NCI-H524 (cell line): ENCODE data around the gene MRPL51.
"Not testable (repeated sequence)": the region's sequence is repeated elsewhere in the genome, so short reads cannot be mapped to it uniquely, and the experiment has no call there.

Experiments used
- DNase-seq, 2 experiments: peaks; one replicate each; lab custom pipeline; 2025; lab: John Stamatoyannopoulos, UW

Gene MRPL51

DNA sequence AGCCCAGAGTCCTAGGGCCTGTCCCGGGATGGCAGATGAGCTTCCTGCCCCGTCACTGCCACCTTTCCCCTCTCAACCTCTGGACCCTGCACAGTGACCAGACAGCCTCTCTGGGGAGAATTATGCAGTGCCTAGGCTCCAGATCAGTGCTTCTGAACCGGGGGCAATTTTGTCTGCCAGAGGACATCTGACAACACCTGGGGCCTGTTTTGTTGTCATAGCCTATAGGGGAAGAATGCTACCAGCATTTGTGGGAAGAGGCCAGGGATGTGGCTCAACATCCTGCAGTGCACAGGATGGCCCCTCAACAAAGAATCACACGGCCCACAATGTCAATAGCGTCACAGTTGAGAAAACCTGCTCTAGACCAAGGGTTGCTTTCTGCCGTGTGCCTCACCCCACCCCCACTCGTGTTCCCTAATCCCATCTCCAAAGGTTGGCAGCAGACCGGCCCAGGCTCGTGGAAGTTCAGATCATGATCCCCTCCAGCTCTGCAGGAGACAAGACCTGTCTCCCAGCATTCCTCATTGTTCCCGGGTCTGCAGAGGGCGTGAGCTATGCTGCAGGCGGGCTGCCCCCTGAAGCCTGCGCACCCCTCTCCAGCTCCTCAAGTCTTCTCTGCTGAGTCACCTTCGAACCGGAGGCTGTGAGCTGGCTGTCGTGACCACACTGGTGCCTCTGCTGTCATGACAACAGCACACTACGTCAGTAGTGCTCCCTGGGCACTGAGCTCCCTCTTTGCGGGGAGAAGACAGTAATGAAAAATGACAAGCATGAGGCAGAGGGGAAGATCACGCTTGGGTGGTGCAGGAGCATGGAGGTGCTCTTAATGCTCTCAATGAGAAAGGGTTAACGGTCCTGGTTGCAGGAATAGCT lies 39.2 kb upstream of the MRPL51 start:
- DNase-seq = peak in 1 of 2 experiments; percentile 56

DNA sequence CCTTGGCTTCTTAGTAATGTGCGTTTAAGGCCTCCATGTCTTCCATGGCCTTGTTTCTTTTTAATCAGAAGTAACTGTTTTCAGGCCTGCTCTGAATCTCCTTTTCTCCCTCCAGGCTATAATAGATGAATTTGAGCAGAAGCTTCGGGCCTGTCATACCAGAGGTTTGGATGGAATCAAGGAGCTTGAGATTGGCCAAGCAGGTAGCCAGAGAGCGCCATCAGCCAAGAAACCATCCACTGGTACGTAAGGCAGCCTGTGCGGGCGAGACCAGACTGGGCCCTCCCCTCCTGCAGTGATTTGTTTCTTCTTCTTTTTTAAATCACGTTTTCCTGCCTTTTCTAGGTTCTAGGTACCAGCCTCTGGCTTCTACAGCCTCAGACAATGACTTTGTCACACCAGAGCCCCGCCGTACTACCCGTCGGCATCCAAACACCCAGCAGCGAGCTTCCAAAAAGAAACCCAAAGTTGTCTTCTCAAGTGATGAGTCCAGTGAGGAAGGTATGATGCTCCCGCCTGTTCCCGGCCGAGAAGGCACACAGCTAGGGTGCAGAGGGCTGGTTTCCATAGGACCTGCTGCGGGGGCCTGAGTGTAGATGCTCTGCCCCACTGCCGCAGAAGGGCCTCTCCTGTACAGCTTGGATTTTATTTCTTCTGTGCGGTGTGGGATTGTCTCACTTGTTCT lies 37.7 kb upstream of the MRPL51 start:
- no peak for DNase-seq

DNA sequence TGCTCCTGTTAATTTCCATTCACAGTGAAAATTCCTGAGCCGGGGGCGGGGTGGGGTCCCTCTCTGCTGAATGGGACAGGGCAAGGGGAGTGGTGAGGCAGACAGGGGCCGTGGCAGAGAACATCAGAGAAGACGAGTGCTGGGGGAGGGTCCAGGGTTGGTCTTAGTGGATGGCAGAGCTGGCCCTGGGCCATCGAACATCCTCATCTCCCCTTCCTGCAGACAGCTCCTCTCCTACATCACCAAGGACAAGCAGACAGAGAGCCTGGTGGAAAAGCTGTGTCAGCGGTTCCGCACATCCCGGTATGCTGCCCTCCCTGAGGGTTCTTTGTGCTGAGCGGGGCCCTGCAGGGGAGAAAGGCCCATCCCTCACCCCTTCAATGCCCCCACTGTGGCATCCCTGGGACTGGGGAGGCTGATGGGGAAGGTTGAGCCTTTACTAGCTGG lies 36.3 kb upstream of the MRPL51 start:
- no peak for DNase-seq

DNA sequence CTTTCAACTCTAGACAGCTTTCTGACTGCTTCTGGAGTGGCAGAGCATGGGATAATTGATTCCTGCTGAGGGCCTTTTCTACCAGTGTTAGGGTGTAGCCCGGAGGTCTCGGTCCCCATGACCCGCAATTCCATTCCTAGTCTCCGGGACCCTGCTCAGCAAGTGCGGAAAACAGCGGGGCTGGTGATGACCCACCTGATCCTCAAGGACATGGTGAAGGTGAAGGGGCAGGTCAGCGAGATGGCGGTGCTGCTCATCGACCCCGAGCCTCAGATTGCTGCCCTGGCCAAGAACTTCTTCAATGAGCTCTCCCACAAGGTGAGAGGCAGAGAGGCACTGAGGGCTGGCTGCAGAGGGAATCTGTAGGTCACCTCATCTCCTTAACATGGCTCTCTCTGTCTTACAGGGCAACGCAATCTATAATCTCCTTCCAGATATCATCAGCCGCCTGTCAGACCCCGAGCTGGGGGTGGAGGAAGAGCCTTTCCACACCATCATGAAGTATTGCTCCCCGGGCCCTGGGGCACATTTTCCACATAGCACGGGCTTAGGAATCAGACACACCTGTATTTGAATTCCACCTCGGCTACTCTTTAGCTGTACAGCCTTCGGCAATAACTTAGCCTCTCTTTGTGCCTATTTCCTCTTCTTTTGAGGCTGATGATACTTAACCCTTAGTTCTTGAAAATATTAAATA lies 35.6 kb upstream of the MRPL51 start:
- DNase-seq = no peak

DNA sequence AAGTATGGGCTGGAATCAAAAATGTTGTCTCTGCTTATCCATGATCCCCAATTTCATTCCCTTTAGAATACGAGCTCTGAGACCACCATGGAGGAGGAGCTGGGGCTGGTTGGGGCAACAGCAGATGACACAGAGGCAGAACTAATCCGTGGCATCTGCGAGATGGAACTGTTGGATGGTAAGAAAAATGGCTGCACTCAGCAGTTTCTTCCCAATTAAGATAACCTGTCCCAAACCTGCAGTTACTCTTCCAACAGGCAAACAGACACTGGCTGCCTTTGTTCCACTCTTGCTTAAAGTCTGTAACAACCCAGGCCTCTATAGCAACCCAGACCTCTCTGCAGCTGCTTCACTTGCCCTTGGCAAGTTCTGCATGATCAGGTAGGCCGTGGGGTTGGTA lies 34.6 kb upstream of the MRPL51 start:
- DNase-seq = no peak

DNA sequence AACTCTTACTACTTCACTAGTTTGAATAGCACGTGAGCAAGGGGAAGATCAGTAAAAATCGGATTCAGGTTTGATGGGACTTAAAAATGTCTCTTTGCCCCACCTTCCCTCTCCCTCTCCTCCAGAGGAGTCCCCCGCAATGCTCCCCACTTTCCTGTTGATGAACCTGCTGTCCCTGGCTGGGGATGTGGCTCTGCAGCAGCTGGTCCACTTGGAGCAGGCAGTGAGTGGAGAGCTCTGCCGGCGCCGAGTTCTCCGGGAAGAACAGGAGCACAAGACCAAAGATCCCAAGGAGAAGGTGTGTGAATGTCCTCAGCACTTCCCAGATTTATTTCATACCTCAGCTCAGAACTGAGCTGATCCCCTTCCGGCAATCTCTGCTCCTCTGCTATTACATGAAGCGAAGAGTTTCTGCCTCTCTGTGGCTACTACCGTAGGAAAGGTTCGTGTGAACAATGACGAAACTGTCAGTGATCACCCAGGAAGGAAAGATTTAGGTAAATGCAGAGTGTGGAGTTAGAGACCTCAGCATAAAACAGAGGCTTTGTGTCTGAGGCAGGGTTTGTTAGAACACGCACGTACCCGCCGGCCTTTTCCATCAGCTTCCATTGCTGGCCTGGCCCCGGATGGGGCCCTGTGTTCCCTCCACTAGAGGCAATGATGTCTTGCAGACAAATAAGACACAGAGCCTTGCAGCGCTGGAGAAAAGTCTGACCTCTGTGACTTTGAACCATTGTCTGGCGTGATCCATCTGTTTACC lies 33.9 kb upstream of the MRPL51 start:
- no peak for DNase-seq

DNA sequence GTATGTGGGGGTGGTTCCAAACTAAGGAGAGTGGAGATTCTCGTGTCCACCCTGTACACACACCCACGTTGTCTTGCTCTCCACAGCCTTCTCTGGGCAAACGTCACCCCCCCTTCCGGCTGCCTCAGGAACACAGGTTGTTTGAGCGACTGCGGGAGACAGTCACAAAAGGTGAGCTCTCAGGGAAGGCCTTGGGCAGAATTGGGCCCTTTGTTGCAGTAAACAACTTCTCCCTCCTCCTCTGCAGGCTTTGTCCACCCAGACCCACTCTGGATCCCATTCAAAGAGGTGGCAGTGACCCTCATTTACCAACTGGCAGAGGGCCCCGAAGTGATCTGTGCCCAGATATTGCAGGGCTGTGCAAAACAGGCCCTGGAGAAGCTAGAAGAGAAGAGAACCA lies 33.1 kb upstream of the MRPL51 start:
- DNase-seq = no peak

DNA sequence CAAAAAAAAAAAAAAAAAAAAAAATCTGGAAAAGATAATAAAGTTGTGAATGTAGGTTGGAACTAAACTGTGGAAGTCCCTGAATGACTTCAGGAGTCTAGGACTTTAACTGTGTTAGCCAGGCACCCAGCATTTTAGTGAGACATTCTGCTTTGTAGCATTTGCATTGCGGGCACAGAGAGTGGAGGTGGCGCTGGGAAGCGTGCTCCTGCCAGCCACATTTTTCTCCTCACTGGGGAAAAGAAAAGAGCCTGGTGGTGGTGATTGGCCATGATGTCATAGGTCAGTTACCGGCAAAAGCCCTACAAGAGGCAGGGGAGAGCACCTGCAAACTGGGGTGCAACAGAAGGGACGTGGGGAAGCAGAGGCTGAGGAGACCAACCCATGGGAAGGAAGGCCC lies 31.6 kb upstream of the MRPL51 start:
- no peak for DNase-seq

DNA sequence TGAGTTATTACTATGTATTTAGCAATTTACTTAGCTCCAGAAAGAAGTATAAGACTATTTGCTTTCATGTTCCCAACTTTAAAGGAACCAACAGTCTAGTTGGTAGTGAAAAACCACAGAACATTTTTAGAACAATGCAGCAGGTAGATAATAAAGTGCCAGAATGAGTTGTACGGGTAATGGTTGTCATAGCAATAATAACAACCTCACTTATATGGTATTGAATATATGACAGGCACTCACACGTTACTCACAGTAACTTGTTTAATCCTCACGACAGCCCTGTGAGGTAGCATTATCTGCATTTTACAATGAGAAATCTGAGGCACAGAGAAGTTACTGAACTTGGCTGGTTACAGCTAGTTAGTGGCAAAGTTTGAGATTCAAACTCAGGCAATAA lies 30.6 kb upstream of the MRPL51 start:
- no peak for DNase-seq

DNA sequence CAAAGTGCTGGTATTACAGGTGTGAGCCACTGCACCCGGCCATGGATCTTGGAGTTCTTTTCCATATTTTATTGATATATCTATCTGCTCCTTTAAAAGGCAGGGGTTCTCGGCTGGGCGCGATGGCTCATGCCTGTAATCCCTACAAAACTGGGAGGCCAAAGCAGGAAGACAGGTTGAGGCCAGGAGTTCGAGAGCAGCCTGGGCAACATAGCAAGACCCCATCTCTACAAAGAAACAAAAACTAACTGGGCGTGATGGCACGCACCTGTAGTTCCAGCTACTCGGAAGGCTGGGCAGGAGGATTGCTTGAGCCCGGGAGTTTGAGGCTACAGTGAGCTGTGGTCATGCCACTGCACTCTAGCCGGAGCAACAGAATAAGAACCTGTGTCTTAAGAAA lies 29.1 kb upstream of the MRPL51 start:
- no peak for DNase-seq

DNA sequence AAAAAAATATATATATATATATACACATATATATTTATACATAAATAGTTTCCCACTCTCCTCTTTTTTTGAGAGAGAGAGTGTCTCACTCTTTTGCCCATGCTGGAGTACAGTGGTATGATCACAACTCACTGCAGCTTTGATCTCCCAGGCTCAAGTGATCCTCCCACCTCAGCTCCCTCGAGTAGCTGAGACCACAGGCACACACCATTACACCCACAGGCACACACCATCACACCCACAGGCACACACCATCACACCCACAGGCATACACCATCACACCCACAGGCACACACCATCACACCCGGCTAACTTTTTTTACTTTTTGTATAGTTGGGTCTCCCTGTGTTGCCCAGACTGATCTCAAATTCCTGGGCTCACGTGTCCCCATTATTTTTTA lies 27.1 kb upstream of the MRPL51 start:
- DNase-seq = no peak

DNA sequence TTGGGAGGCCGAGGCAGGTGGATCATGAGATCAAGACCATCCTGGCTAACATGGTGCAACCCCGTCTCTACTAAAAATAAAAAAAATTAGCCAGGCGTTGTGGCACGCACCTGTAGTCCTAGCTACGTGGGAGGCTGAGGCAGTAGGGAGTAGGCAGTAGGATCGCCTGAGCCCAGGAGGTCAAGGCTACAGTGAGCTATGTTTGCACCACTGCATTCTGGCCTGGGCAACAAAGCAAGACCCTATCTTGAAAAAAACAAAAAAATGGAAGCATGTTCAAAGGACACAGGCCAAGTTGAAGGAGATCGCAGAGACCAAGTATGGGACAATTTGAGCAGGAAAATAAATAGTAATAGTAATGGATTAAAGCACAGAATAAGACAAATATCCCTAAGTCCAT lies 15.0 kb upstream of the MRPL51 start:
- DNase-seq = no peak

DNA sequence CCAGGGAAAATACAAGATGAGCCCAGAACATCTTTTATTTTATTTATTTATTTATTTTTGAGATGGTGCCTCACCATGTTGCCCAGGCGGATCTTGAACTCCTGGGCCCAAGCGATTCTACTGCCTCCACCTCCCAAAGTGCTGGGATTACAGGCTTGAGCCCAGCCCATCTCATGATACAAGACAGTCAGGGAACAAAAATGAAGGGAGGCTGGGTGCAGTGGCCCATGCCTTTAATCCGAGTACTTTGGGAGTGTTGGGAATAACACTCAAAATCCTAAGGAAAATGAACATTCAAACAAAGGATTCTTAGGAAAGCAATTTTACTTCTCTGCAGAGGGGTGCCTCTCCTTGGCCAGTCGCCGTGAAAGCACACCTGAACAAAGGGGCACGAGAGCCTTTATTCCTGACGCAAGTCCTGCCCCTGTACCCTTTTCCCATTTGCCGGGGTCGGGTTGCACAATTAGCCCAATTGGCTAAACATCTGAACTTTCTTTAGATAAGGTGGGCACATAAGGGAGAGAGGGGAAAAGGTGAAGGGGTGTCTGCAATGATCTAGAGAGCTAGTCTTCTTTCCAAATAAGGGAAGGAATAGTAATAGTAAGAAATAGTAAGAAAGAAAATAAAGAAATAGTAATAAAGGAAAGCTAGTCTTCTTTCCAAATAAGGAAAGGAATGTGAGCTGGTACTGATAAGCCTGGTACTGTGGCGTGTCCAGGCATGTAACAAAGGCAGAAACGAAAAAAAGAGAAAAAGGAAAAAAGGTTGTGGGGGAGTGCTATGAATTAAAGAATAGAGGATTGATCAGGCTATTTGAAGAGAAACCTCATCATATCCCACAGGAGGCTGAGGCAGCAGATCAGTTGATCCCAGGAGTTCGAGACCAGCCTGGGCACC lies 14.3 kb upstream of the MRPL51 start:
- DNase-seq = no peak

DNA sequence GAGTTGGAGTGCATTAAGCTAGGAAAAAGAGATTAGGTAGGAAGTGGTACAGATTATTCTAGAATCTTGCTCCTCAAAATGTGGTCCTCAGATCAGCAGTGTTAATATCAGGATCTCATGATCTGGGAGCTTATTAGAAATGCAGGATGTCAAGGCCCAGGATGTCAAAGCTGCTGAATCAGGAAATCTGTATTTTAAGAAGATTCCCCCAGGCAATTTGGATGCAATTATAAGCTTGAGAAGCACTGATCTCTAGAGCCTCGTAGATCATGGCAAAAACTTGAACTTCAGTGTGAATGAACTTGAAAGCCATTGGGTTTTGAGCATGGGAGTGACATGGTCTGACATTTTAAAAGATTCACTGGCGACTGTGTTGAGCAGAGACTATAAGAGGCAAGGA lies 7.4 kb upstream of the MRPL51 start:
- no peak for DNase-seq

DNA sequence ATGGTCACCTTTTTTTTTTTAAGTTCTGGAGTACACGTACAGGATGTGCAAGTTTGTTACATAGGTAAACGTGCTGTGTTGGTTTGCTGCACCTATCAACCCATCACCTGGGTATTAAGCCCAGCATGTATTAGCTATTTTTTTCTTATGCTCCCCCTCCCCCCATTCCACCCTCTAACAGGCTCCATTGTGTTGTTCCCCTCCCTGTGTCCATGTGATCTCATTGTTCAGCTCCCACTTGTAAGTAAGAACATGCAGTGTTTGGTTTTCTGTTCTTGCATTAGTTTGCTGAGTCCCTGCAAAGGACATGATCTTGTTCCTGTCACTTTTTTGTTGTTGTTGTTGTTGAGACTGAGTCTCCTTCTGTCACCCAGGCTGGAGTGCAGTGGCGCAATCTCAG lies 4.2 kb upstream of the MRPL51 start:
- not testable (repeated sequence) for DNase-seq

DNA sequence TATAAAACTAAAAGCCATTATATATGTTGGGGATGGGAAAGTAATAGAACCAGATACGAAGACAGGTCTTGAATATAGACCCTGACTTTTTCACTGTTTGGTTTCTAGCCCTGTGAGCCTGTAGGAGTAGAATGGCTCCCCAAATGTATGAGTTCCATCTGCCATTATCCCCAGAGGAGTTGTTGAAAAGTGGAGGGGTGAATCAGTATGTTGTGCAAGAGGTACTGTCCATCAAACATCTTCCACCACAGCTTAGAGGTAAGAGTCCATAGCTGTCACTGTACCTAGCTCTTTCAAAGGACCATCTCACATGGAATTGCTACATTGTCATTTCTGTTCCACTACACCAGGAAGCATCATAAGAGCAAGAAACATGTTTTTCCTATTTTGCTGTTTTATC lies 1.9 kb upstream of the MRPL51 start:
- no peak for DNase-seq

DNA sequence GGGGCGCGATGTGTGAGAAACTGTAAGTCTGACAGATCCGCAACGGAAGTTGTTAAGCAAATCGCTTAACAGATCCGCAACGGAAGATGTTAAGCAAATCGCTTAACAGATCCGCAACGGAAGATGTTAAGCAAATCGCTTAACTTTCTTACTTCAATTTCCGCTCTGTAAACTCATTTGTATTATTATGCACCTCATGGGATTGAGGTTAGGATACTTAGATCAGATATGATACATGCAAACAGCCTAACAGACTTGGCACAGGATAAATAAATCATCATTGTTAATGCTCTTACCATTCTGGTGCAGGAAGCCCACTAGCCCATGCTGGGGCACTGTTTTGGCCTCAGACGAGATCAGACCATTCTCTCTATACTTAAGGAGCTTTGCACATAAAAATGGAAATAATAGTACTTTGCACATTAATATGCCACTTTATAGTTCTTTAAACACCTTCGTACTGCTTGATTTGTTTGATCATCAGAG lies 1.2 kb upstream of the MRPL51 start:
- DNase-seq = peak in 1 of 2 experiments; percentile 25

DNA sequence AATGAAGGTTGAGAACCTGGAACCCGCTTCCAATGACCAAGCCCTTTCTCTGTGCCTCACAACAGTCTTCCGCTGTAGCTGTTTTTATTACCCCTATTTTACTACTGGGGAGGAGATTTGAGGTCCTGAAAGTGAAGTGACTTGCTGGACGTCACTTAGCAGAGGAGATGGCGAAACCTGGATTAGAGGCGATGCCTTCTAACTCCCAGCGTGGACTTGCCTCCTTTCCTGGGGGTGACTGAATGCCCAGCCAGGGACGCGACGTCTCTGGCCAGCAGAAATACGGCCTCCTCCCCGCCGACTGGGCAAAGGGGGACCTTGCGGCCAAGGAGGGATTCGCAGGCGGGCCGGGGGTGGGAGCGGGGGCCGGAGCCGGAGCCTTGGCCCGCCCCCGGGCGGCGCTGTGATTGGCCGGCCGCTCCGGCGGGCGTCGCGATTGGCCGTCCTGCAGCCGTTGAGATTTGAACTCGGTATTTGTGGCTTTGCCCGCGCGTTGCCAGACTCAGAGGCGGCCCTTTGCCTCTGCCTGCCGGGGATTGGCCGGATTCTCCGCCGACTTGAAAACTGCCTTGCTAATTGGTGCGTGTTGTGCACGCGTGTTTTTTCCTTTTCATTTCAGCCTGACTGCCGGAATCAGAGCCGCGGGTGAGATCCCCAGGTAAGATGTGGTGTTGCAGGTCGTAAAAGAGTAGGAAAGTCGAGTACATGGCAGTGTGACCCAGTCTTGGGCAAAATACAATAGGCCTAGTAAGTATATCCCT lies 615 bp upstream of the MRPL51 start, which contains the start of gene NCAPD2:
NCAPD2 (plus strand) TSS at position 606 of the 761 bp plus-strand sequence. CDS start 997 bp downstream, outside the sequence.
- peak; percentile 92 to 96 for DNase-seq

DNA sequence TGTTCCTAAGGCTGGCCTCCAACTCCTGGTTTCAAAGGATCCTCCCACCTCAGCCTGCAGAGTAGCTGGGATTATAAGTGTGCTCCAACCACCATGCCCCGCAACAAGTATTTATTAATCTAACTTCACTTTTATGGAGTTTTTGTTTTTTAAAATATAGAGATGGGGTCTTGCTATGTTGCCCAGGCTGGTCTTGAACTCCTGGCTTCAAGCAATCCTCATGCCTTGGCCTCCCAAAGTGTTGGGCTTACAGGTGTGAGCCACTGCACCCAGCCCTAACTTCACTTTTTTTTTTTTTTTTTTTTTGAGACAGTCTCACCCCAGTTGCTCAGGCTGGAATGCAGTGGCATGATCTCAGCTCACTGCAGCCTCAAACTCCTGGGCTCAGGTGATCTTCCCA lies 2.4 kb downstream of the MRPL51 start:
- not testable (repeated sequence) for DNase-seq

DNA sequence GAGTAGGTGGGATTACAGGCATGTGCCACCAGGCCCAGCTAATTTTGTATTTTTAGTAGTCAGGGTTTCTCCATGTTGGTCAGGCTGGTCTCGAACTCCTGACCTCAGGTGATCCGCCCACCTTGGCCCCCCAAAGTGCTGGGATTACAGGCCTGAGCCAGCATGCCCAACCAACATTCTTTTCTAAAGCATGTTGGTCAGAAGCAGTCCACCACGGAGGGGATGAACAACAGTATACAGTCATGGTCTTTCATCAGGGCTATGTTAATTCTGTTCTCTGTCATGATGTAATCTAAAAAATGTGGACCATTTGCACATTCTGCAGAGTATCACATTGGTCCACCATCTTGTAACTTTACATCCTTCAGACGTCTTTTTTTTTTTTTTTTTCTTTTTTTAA lies 3.6 kb downstream of the MRPL51 start:
- no peak for DNase-seq
